DMS79 (cell line): ENCODE results near the gene KLHL26.
"Not testable (repeated sequence)": the region's sequence is repeated elsewhere in the genome, so short reads cannot be mapped to it uniquely, and the experiment has no call there.

ENCODE experiments used
- DNase-seq: peaks from one replicate; lab custom pipeline; 2025; lab: John Stamatoyannopoulos, UW

The KLHL26 gene

GRCh38 chr19:18600692-18601397, 36.0 kb upstream of the KLHL26 start:
- DNase-seq, result not testable (repeated sequence)

- DNase-seq, result no peak
Observed at GRCh38 chr19:18601875-18602274, 35.0 kb upstream of the KLHL26 start.

DNA sequence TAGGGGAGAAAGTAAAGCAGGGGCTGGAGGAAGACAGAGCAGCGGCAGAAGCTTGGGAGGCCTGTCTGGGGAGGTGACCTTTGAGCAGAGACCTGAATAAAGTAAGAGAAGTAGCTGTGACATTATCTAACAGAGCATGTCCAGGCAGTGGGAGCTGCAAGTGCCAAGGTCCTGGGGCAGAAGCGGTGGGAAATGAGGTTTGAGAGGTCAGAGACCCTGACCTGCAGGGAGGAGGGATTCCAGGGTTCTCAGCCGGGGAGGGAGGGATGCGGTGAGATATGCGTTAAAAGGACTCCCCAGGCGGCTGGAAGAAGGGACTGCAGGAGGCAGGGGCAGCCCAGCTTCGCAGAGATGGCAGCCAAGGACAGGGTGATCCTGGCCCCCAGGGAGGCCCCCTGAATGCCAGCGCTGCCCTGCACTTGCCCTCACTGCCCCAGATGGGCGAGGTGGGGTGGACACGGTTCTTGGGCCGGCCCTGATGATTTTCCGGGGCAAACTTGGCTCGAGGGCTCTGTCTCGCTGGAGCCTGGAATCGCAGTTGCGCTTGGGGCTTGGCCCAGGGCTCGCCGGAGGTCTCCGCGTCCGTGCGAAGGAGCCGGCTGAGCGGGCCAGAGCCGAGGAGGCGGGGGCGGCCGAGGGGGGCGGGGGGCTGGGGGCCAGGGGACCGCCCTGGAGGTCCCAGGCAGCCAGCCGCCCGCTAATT, 33.4 kb upstream of the KLHL26 start:
- no peak for DNase-seq

- DNase-seq, result no peak
Observed at GRCh38 chr19:18603958-18604819, 32.6 kb upstream of the KLHL26 start.

DNA sequence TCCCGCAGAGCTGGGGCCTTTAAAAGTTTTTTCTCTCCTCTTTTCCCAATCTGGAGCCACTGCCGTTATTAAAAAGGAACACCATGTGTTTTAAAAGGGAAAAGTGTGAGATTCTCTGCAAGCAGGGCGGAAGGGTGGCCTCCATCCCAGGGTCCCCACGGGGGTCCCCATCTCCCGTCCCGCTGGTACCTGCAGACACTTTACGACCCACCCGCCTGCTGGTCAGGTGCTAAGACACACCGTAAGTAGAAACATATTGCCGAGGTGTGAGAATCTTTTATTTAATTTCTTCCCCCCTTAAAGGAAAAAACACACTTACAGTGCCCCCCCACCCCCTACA, 32.0 kb upstream of the KLHL26 start:
- DNase-seq, result no peak

DNA sequence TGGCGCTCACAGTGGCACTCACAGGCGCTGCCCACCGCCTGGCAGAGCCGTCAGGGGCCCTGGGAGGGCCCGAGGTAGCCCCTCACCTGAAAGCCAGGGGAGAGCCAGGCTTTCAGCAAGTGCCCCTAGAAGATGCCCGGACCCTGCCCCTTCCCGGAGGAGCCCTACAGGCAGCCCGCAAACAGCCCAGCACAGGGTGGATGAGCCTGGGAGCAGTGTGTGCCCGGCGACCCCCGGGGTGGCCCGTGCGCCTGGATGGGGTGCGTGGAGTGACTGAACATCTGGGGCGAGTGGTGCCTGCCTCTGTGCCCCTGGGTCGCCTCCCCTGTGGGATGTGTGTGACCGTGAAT, 31.7 kb upstream of the KLHL26 start:
- DNase-seq, result no peak

- no peak for DNase-seq
Observed at GRCh38 chr19:18605546-18606280, 31.1 kb upstream of the KLHL26 start.

DNA sequence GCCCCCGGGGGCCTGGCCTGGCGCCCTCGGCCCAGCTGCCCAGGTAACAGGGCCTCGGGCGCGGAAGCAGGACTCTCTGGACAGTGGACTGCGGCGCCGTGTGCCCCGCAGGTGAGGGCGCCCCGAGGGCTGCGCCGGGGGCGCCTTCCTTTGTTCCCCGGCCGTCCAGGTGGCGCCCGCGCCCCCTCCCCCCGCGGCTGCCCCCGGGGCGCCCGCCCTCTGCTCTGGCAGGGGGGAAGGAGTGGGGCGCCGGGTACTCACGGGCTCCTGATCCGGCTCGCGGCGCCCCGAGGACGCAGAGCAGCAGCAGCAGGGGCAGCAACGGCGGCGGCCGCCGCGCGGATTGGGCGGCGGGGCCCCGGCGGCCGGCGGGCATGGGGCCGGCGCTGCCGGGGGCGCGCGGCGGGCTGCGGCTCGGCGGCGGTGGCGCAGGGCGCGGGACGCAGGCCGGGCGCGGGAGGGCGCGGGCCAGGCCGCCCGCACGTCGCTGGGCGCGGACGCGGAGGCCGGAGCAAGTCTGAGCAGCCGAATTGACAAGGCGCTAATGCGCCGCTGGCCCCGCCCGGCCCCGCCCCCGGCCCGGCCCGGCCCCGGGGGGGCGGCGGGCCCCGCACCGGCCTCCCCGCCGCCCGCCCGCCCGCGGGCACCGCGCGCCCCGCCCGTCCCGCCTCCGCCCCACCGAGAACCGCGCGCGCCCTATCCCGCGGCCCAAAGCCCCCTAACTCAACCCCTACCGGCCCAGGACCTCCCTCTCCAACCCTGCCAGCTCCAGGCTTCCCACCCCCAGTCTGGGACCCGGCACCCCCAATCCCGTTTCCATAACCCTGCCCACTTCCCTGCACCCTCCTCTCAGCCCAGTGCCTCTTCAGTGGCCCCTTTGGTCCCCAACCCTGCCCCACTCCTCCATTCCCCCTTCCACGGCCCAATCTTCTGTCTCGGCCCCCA, 30.3 kb upstream of the KLHL26 start, which contains the start of gene CRLF1:
CRLF1 (minus strand) TSS at position 519 of the 945 bp plus-strand sequence; CDS start at position 376, 143 bp downstream.
- no peak for DNase-seq

GRCh38 chr19:18607226-18608101, 29.4 kb upstream of the KLHL26 start:
- no peak for DNase-seq

DNA sequence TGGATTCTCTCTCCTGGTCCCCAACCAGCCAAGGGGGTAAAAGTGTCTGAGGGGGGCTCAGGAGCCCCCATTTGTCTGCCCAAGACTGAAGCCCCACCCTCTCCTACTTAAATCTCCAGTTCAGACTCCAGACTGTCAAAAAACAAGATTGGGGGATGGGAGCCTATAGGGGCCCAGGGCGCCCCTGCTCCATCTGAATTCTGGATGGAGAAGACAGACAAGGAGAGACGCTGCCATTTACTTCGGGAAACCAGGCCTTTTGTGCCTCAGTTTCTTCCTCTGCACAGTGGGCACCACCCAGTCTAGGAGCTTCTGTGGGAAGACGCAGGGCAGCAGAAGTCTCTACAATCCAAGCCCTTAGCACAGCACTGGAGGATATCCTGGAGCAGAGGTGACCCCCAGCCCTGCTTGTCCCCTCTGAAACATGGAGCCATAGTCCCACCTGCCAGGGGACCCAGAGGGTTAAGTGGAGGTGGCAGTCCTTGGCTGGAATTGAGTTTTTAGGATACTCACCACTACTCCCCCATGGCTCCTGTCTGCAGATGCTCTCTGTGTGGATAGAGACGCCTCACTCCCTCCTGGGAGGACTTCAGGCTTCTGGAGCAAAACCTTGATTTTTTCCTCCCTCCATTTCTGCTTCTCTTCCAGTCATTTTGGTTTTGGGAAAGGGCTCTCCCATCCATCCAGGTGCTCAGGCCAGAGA, 28.6 kb upstream of the KLHL26 start:
- no peak for DNase-seq

GRCh38 chr19:18608805-18609716, 27.8 kb upstream of the KLHL26 start:
- DNase-seq, result no peak

DNA sequence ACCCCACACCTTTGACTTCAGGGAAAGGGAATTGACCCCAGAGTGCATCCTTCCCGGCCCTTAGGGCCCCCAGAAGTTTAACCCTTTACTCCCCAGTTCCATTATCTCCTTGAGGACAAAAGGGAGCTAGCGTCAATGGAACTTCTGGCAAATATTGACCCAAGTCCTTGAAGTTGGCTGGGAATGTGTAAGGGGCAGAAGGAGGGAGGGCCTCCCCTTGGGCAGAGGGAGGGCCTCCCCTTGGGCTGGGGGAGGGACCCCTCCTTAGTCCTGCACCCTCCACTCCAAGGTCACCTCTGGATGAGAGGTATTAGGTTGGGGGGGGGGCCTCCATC, 27.1 kb upstream of the KLHL26 start:
- no peak for DNase-seq

- no peak for DNase-seq
Observed at GRCh38 chr19:18610245-18610555, 26.6 kb upstream of the KLHL26 start.

DNA sequence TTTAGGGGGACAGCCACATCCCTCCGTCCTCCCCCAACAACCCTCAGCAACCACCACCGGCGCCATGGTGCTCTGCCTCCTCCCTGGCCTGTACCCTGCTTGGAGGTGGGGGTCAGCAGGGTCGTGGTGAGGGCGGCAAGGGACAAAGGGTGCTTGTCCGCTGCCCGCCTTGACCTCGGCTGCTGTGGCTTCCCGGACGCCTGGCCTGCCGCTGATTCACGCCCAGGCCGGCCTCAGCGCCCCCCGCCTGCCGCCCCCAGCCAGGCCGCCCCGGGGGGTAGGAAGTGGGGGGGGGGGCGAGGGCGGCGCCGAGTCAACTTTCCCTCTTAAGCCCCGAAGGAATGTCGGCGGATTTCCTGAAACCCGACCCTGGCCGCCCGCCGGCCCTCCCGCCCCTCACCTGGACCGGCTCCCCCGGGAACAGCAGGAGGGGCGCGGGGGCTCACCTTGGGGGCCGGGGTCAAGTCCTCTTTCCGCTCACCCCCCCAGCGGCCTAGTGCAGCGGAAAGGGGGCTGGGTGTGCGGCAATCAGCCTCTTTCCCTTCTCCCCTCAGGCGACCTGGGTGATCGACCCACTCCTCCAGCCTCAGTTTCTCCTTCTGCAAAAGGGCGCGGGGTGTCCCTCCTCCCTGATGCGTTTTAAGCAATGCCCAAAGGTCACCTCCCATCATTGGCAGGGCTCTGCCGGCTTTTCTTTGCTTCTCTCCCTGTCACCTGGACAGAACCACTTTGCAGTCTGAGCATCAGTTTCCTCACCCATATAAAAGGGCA, 26.1 kb upstream of the KLHL26 start:
- no peak for DNase-seq

DNA sequence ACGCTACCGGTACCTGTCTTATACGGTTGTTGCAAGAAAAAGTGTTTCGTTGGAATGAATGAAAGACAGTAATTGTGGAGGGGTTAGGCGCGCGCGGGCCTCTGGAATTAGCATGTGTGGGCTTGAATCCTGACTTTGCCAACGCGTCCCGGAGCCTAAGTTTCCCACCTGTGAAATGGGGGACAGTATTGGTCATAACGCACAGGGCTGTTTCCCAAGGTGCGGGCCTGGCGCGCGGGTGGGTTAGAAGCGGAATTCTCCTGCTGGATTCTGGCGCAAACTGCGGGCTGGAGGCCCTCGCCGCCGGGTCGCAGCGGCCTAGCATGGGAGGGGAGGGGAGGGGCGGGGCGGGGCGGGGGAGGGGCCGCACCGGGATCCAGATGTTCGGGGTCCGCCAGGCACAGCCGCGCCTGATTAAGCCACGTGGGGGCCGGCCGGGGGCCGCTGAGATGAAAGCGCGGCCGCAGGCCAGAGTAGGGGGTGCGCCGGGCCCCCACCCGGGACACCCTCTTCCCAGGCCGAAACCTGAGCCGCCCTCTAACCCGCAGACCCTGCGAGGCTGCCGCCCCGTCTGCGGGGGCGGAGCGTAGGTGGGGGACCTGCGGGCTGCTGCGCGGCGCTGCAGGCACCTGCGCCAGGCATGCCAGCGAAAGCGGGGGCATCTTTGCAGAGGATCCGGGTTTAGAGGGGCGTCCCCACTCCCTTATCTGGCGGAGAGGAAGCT, 25.3 kb upstream of the KLHL26 start:
- no peak for DNase-seq

DNA sequence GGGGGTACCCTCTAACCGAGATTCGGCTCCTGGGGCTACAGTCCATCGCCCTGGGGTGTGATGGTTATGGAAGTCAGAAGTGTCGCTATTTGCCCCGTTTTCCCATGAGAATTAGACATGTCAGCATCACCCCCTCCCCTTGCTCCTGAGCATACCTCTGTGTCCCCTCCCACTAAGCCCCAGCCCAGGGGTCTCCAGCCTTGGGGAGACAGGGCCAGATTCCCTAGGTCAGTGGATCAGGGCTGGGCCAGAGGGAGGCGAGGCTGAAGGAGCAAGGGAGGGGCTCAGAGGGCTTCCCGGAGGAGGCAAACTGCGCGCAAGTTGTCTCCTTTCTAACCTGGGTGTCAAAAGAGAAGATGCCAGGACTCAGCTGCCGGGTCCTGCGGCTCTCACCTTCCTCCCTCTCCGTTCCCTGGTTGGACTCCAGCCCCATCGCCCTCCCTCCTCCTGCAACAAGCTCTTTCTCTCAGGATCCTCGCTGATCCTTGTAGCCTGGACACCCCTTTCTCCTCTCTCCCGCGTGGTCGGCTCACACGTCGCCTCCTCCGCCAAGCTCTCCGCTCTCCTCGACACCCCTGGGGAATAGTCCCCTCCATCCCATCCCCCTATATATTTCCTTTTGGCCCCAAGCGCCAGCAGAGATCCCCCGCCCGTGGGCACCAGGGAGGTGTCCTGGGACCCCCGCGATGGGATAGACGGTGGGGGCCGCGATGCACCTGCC, 24.6 kb upstream of the KLHL26 start:
- DNase-seq, result no peak
